Right cardiac atrium (tissue), 5 donors: ENCODE measurements around the gene CLN5. TPM values are rescaled to one million over a fixed set of nuclear protein-coding genes. Genes with fewer than 3 reads are reported as not detected.
A peak's percentile ranks its signal among the peaks of the same experiment; 100 is the strongest.

Source experiments
- ATAC-seq, 2 donors: fragments of 200-7000 bp; cut with Tn5 transposase; one replicate each; pipeline versions ENCODE4 v1.8.0 to v1.9.1; 2020; ENCODE audit warnings: moderate library complexity in 2 of 2, mild to moderate bottlenecking in 1 of 2
- DNase-seq, 3 donors: peaks; one replicate each; pipeline ENCODE4 v3.0.0-alpha.2; 2020
- H3K27ac ChIP-seq: one replicate; pipeline ENCODE4 v1.5.1; 2013; ENCODE audit warnings: mild to moderate bottlenecking, low read length, control low read depth, moderate library complexity
- H3K27me3 ChIP-seq: one replicate; pipeline ENCODE4 v1.6.1; 2013; ENCODE audit not compliant: control insufficient read depth, insufficient read depth
- H3K4me1 ChIP-seq: one replicate; pipeline ENCODE4 v1.6.1; 2013; ENCODE audit warnings: low read length; ENCODE audit not compliant: control insufficient read depth, insufficient read depth
- H3K4me3 ChIP-seq: one replicate; pipeline ENCODE4 v1.5.1; 2013; ENCODE audit warnings: low read length, control low read depth
- H3K9me3 ChIP-seq: one replicate; pipeline ENCODE4 v1.6.1; 2013; ENCODE audit warnings: low read length; ENCODE audit not compliant: control insufficient read depth
- WGBS: extraction: QIAGEN DNeasy Blood & Tissue Kit; methylation state at CpG from one replicate; pipeline ENCODE4 v1.1.7; 2013; 5-methylcytosine and 5-hydroxymethylcytosine counted together
- intact Hi-C, 4 donors: fragments of 100-400 bp; cut with DNase I; formaldehyde crosslinking; loops; one replicate each; pipeline versions ENCODE4 v1.11.0 to v1.14.0; 2022 to 2023
- polyA plus RNA-seq: library from polyadenylated mRNA; stranded (reverse); fragments of 200-250 nt; gene quantifications from one replicate; pipeline ENCODE4 v1.2.3, GENCODE V29; 2013
- total RNA-seq, 4 donors: library from RNA; stranded (reverse); fragmentation: NEBNext Ultra II Directional; extraction: Animal tissue kit (Norgen Biotek cat#: 25700); gene quantifications; one replicate each; pipeline ENCODE4 v1.2.1, GENCODE V29; 2021
- donor health status: healthy with polysubstance abuse.
- donor health status: DM: no; HTN: yes; CAD: no.
- donor health status: DM: no; HTN: no; CAD: no.
- donor health status: DM: no; HTN: yes; CAD: no; lungs with severe emphysema.
- donor health status: DM: yes; HTN: yes; CAD: no.

Gene CLN5
- total and polyA plus RNA-seq, 5 donors: 16.8 to 21.3 (median 21.1) TPM

GRCh38 chr13:76976490-76976889 is 15.4 kb upstream of the CLN5 start:
- intact Hi-C loops: loop anchor here in 2 of 4 donors (10.0 kb wide), 1 partner anchor 1102 kb away; no protein-coding TSS in a partner anchor
- 67% methylated on average over 8 of the region's 8 CpGs for WGBS
- Histone ChIP-seq H3K9me3 (no peaks in the 10 kb centered on the region), H3K27me3 (no peaks in the 10 kb centered on the region), H3K4me1 (peaks cover 4% of the 10 kb centered on the region), H3K27ac (no peak overlapping the region), H3K4me3 (no peak overlapping the region)
- ATAC-seq (no peak), DNase-seq (no peak)

- no peak overlapping the region for H3K27ac ChIP-seq
- no peak for DNase-seq
- H3K4me3 ChIP-seq: no peak overlapping the region
- WGBS: 70% methylated on average over 5 of the region's 5 CpGs
- no peak for ATAC-seq
- H3K4me1 ChIP-seq: peaks cover 4% of the 10 kb centered on the region
- no peaks in the 10 kb centered on the region for H3K9me3 ChIP-seq
- no peaks in the 10 kb centered on the region for H3K27me3 ChIP-seq
- intact Hi-C loops: loop anchor here in 2 of 4 donors (10.0 kb wide), 1 partner anchor 1102 kb away; no protein-coding TSS in a partner anchor
Measured at GRCh38 chr13:76976929-76977328, 15.0 kb upstream of the CLN5 start.

- ATAC-seq: peak; percentile 96 to 97
- intact Hi-C loops: no loop called here
- Histone ChIP-seq H3K27me3 (no peaks in the 10 kb centered on the region), H3K27ac (no peak overlapping the region), H3K4me3 (no peak overlapping the region), H3K9me3 (no peaks in the 10 kb centered on the region), H3K4me1 (no peaks in the 10 kb centered on the region)
- WGBS: 4% methylated on average over 34 of the region's 34 CpGs
- DNase-seq: peak; percentile 80 to 93 (median 92)
Measured at GRCh38 chr13:76980075-76980718, 11.7 kb upstream of the CLN5 start.

GRCh38 chr13:76982061-76982460 is 9.8 kb upstream of the CLN5 start:
- ATAC-seq: no peak
- intact Hi-C loops: no loop called here
- no peak for DNase-seq
- no peaks in the 10 kb centered on the region for H3K9me3 ChIP-seq
- no peaks in the 10 kb centered on the region for H3K4me1 ChIP-seq
- H3K27me3 ChIP-seq: no peaks in the 10 kb centered on the region
- WGBS: 46% methylated on average over 6 of the region's 6 CpGs
- H3K4me3 ChIP-seq: no peak overlapping the region
- no peak overlapping the region for H3K27ac ChIP-seq

- Histone ChIP-seq H3K4me1 (no peaks in the 10 kb centered on the region), H3K9me3 (no peaks in the 10 kb centered on the region), H3K27ac (no peak overlapping the region), H3K27me3 (no peaks in the 10 kb centered on the region), H3K4me3 (no peak overlapping the region)
- intact Hi-C loops: no loop called here
- no peak for DNase-seq
- whole genome bisulfite sequencing: 75% methylated on average over 5 of the region's 5 CpGs
- no peak for ATAC-seq
Measured at GRCh38 chr13:76983676-76984075, 8.2 kb upstream of the CLN5 start.

GRCh38 chr13:76991432-76991795 is 467 bp upstream of the CLN5 start:
- ATAC-seq (peak; percentile 23 to 48), DNase-seq (peak in 2 of 3 donors; percentile 35 to 66)
- Histone ChIP-seq H3K27ac (peak overlapping the region; percentile 61), H3K9me3 (no peaks in the 10 kb centered on the region), H3K27me3 (no peaks in the 10 kb centered on the region), H3K4me1 (peaks cover 2% of the 10 kb centered on the region), H3K4me3 (peak overlapping the region; percentile 56)
- intact Hi-C loops: no loop called here
- 28% methylated on average over 15 of the region's 15 CpGs for WGBS

- Histone ChIP-seq H3K27ac (peak overlapping the region; percentile 51), H3K9me3 (no peaks in the 10 kb centered on the region), H3K27me3 (no peaks in the 10 kb centered on the region), H3K4me1 (peaks cover 2% of the 10 kb centered on the region), H3K4me3 (peak overlapping the region; percentile 56)
- peak; percentile 1 to 8 for ATAC-seq
- intact Hi-C loops: no loop called here
- peak in 1 of 3 donors; percentile 50 for DNase-seq
- WGBS: under 1% methylated on average over 20 of the region's 20 CpGs
Measured at GRCh38 chr13:76992548-76993001, 694 bp downstream of the CLN5 start.

GRCh38 chr13:76993021-76993420 is 1.1 kb downstream of the CLN5 start:
- no peak for DNase-seq
- ATAC-seq: no peak
- H3K27me3 ChIP-seq: no peaks in the 10 kb centered on the region
- H3K4me3 ChIP-seq: peak overlapping the region; percentile 56
- H3K4me1 ChIP-seq: peaks cover 2% of the 10 kb centered on the region
- no peak overlapping the region for H3K27ac ChIP-seq
- H3K9me3 ChIP-seq: no peaks in the 10 kb centered on the region
- WGBS: 40% methylated on average over 3 of the region's 3 CpGs
- intact Hi-C loops: no loop called here

GRCh38 chr13:76993473-76993872 is 1.6 kb downstream of the CLN5 start:
- WGBS: 83% methylated on average over 5 of the region's 5 CpGs
- Histone ChIP-seq H3K4me3 (no peak overlapping the region), H3K9me3 (no peaks in the 10 kb centered on the region), H3K27me3 (no peaks in the 10 kb centered on the region), H3K4me1 (peaks cover 2% of the 10 kb centered on the region), H3K27ac (no peak overlapping the region)
- DNase-seq: no peak
- intact Hi-C loops: no loop called here
- no peak for ATAC-seq

- H3K9me3 ChIP-seq: no peaks in the 10 kb centered on the region
- H3K4me3 ChIP-seq: no peak overlapping the region
- H3K27me3 ChIP-seq: no peaks in the 10 kb centered on the region
- peaks cover 2% of the 10 kb centered on the region for H3K4me1 ChIP-seq
- no peak for DNase-seq
- intact Hi-C loops: no loop called here
- ATAC-seq: no peak
- no peak overlapping the region for H3K27ac ChIP-seq
- 95% methylated on average over 3 of the region's 3 CpGs for WGBS
Measured at GRCh38 chr13:76994281-76994680, 2.4 kb downstream of the CLN5 start.

- intact Hi-C loops: no loop called here
- 53% methylated on average over 1 of the region's 1 CpG for WGBS
- Histone ChIP-seq H3K27me3 (no peaks in the 10 kb centered on the region), H3K4me1 (peaks cover 3% of the 10 kb centered on the region), H3K27ac (no peak overlapping the region), H3K9me3 (no peaks in the 10 kb centered on the region), H3K4me3 (no peak overlapping the region)
- DNase-seq (no peak), ATAC-seq (no peak)
Measured at GRCh38 chr13:77000475-77000874, 8.6 kb downstream of the CLN5 start.
